IMR-90 (cell line): ENCODE measurements around the gene GARIN5A. TPM values are rescaled to one million over a fixed set of nuclear protein-coding genes. Genes with fewer than 3 reads are reported as not detected.

Source experiments
- ATAC-seq: fragments of 200-7000 bp; cut with Tn5 transposase; 2 replicates; pipeline ENCODE4 v1.9.1; 2020; ENCODE audit warnings: low read depth, mild to moderate bottlenecking, moderate library complexity
- BruUV-seq: library from RNA; stranded (reverse); fragments of 400-500 nt; replicated peaks from 2 replicates; lab custom pipeline; 2021; lab: Mats Ljungman, UMichigan
- CTCF ChIA-PET: fragments of 300-600 bp; formaldehyde crosslinking; extraction: SDS; loops from one replicate; lab custom pipeline; 2021; ENCODE audit warnings: antibody characterized with exemption; lab: Yijun Ruan, JAX
- POLR2A ChIA-PET: fragments of 300-600 bp; sonication (Branson Sonifier 250); formaldehyde crosslinking; loops from one replicate; lab custom pipeline; 2022; ENCODE audit warnings: antibody characterized with exemption; ENCODE audit not compliant: unreplicated experiment; lab: Charles Lee
- DNase-seq: peaks from one replicate; pipeline ENCODE4 v3.0.0; 2013
- H2AFZ ChIP-seq: replicated peaks from 2 replicates; pipeline ENCODE3; 2013; ENCODE audit warnings: low read length, mild to moderate bottlenecking; ENCODE audit not compliant: poor library complexity
- H2AK5ac ChIP-seq: 2 replicates; pipeline ENCODE4 v1.6.1; 2013; ENCODE audit warnings: low read depth, low read length, inconsistent platforms
- H2AK9ac ChIP-seq: replicated peaks from 2 replicates; pipeline ENCODE3; 2013; ENCODE audit warnings: mild to moderate bottlenecking, low read depth, low read length, moderate library complexity; ENCODE audit not compliant: poor library complexity
- H2BK120ac ChIP-seq: 2 replicates; pipeline ENCODE4 v1.6.1; 2013; ENCODE audit warnings: low read depth, low read length, inconsistent platforms
- H2BK15ac ChIP-seq: 3 replicates; pipeline ENCODE4 v1.6.1; 2013; ENCODE audit warnings: low read depth, low read length, inconsistent platforms
- H2BK20ac ChIP-seq: 2 replicates; pipeline ENCODE4 v1.6.1; 2013; ENCODE audit warnings: low read depth, mild to moderate bottlenecking, inconsistent platforms, low read length, moderate library complexity
- H2BK5ac ChIP-seq: 2 replicates; pipeline ENCODE4 v1.6.1; 2013; ENCODE audit warnings: mild to moderate bottlenecking, low read depth, low read length, inconsistent platforms; ENCODE audit not compliant: poor library complexity, severe bottlenecking
- H3K14ac ChIP-seq: replicated peaks from 2 replicates; pipeline ENCODE4 v1.6.1; 2013; ENCODE audit warnings: low read depth, low read length, inconsistent platforms
- H3K18ac ChIP-seq: 2 replicates; pipeline ENCODE4 v1.6.1; 2013; ENCODE audit warnings: low read depth, low read length, control low read depth
- H3K23ac ChIP-seq: 2 replicates; pipeline ENCODE4 v1.6.1; 2013; ENCODE audit warnings: low read depth, low read length, inconsistent platforms
- H3K27ac ChIP-seq: 2 replicates; pipeline ENCODE4 v1.5.1; 2013; ENCODE audit warnings: mild to moderate bottlenecking, control low read depth, low read length; ENCODE audit not compliant: insufficient read depth
- H3K27me3 ChIP-seq: 2 replicates; pipeline ENCODE4 v1.6.1; 2013; ENCODE audit warnings: low read length; ENCODE audit not compliant: control insufficient read depth, insufficient read depth
- H3K36me3 ChIP-seq: 2 replicates; pipeline ENCODE4 v1.6.1; 2013; ENCODE audit warnings: low read length, mixed read lengths; ENCODE audit not compliant: control insufficient read depth, insufficient read depth
- H3K4ac ChIP-seq: 2 replicates; pipeline ENCODE4 v1.6.1; 2013; ENCODE audit warnings: low read depth, low read length, inconsistent platforms
- H3K4me1 ChIP-seq: 2 replicates; pipeline ENCODE4 v1.6.1; 2013; ENCODE audit warnings: low read length, mixed read lengths; ENCODE audit not compliant: control insufficient read depth, insufficient read depth
- H3K4me2 ChIP-seq: 2 replicates; pipeline ENCODE4 v1.6.1; 2013; ENCODE audit warnings: low read depth, mild to moderate bottlenecking, control low read depth, low read length, moderate library complexity
- H3K4me3 ChIP-seq: 2 replicates; pipeline ENCODE4 v1.5.1; 2013; ENCODE audit warnings: low read depth, mild to moderate bottlenecking, control low read depth, low read length, moderate library complexity; ENCODE audit not compliant: insufficient read depth
- H3K56ac ChIP-seq: 2 replicates; pipeline ENCODE4 v1.6.1; 2013; ENCODE audit warnings: low read length, inconsistent platforms; ENCODE audit not compliant: insufficient read depth; ENCODE audit errors: extremely low read depth
- H3K79me1 ChIP-seq, 2 experiments: 2 replicates each; pipeline ENCODE4 v1.6.1; 2013; ENCODE audit warnings: low read length in 2 of 2, inconsistent platforms in 1 of 2, low read depth in 1 of 2
- H3K9ac ChIP-seq: 2 replicates; pipeline ENCODE4 v1.6.1; 2013; ENCODE audit warnings: low read depth, low read length, control low read depth
- H3K9me1 ChIP-seq: 2 replicates; pipeline ENCODE4 v1.6.1; 2013; ENCODE audit warnings: low read length, inconsistent platforms; ENCODE audit not compliant: insufficient read depth
- H3K9me3 ChIP-seq: 2 replicates; pipeline ENCODE4 v1.6.1; 2013; ENCODE audit warnings: low read length; ENCODE audit not compliant: control insufficient read depth, insufficient read depth
- H4K20me1 ChIP-seq: 2 replicates; pipeline ENCODE4 v1.6.1; 2013; ENCODE audit warnings: low read length, inconsistent platforms; ENCODE audit not compliant: insufficient read depth
- H4K5ac ChIP-seq: 2 replicates; pipeline ENCODE4 v1.6.1; 2013; ENCODE audit warnings: mild to moderate bottlenecking, low read depth, low read length, control low read depth
- H4K8ac ChIP-seq, 2 experiments: 2 replicates each; pipeline ENCODE4 v1.6.1; 2013; ENCODE audit warnings: low read depth in 2 of 2, low read length in 2 of 2, control low read depth in 1 of 2, inconsistent platforms in 1 of 2
- H4K91ac ChIP-seq: 2 replicates; pipeline ENCODE4 v1.6.1; 2013; ENCODE audit warnings: low read depth, low read length, inconsistent platforms; ENCODE audit not compliant: insufficient read depth
- CEBPB ChIP-seq: IDR thresholded peaks from 2 replicates; pipeline ENCODE4 v1.6.1; 2012; ENCODE audit warnings: low read depth, low read length, improper control_type of control experiment
- FOS ChIP-seq: fragments of 150-350 bp; IDR thresholded peaks from 2 replicates; pipeline ENCODE4 v1.6.1; 2016; ENCODE audit warnings: low read depth, low read length
- MAFK ChIP-seq: IDR thresholded peaks from 2 replicates; pipeline ENCODE4 v1.6.1; 2012; ENCODE audit warnings: low read depth, low read length, improper control_type of control experiment
- MAZ ChIP-seq: IDR thresholded peaks from 2 replicates; pipeline ENCODE4 v1.6.1; 2012; ENCODE audit warnings: low read depth, mild to moderate bottlenecking, low read length, improper control_type of control experiment, moderate library complexity, borderline replicate concordance
- MXI1 ChIP-seq: IDR thresholded peaks from 2 replicates; pipeline ENCODE4 v1.6.1; 2012; ENCODE audit warnings: low read depth, mild to moderate bottlenecking, low read length, moderate library complexity, borderline replicate concordance
- NFE2L2 ChIP-seq: fragments of 150-350 bp; IDR thresholded peaks from 2 replicates; pipeline ENCODE4 v1.6.1; 2016; ENCODE audit warnings: low read depth, mild to moderate bottlenecking, low read length
- POLR2A ChIP-seq: IDR thresholded peaks from 2 replicates; pipeline ENCODE4 v1.6.1; 2012; ENCODE audit warnings: mild to moderate bottlenecking, low read depth, low read length
- RAD21 ChIP-seq: IDR thresholded peaks from 2 replicates; pipeline ENCODE4 v1.6.1; 2012; ENCODE audit warnings: low read length, improper control_type of control experiment
- RCOR1 ChIP-seq: IDR thresholded peaks from 2 replicates; pipeline ENCODE4 v1.6.1; 2012; ENCODE audit warnings: mild to moderate bottlenecking, low read length, improper control_type of control experiment; ENCODE audit not compliant: insufficient replicate concordance
- SMC3 ChIP-seq: fragments of 150-350 bp; IDR thresholded peaks from 2 replicates; pipeline ENCODE4 v1.6.1; 2016; ENCODE audit warnings: low read depth, mild to moderate bottlenecking, antibody characterized with exemption, low read length, moderate library complexity
- WGBS, 2 experiments: methylation state at CpG; one replicate each; pipeline versions ENCODE4 v1.1.5 to v1.1.7; 2013; ENCODE audit warnings: missing lambda C conversion rate in 2 of 2; ENCODE audit not compliant: insufficient read length in 1 of 2; ENCODE audit errors: extremely low coverage in 2 of 2; 5-methylcytosine and 5-hydroxymethylcytosine counted together
- dilution Hi-C: fragments of 300-500 bp; cut with HindIII; formaldehyde crosslinking; loops from one replicate; pipeline ENCODE4 v1.14.3; 2018; ENCODE audit warnings: low sequenced_read_pairs; ENCODE audit not compliant: unreplicated experiment
- in situ Hi-C: fragments of 300-500 bp; cut with MboI; formaldehyde crosslinking; loops from 3 replicates; pipeline ENCODE4 v1.14.3; 2019; ENCODE audit warnings: low sequenced_read_pairs, inconsistent platforms, mixed read lengths
- intact Hi-C: fragments of 100-400 bp; cut with micrococcal nuclease; formaldehyde crosslinking; loops from 2 replicates; pipeline ENCODE4 v1.10.0; 2022
- polyA plus RNA-seq, 3 experiments: library from polyadenylated mRNA; depleted of rRNA; stranded (reverse); fragments of >200 nt; gene quantifications; 2 replicates each; pipeline ENCODE4 v1.2.3, GENCODE V29; 2012; ENCODE audit warnings: low replicate concordance in 1 of 3
- total RNA-seq: library from RNA; depleted of rRNA; stranded (reverse); fragments of >200 nt; gene quantifications from 2 replicates; pipeline ENCODE4 v1.2.3, GENCODE V29; 2012
- TF ChIP-seq, protein P1 (sequence below): conservative IDR thresholded peaks from 2 replicates; pipeline ENCODE4 v1.5.1; 2012; ENCODE audit warnings: mild to moderate bottlenecking, low read depth, low read length, improper control_type of control experiment

Gene GARIN5A
- total and polyA plus RNA-seq, 2 of the 4 experiments (the other 2 are of a cell fraction): 0.53 TPM; not detected in 1

DNA sequence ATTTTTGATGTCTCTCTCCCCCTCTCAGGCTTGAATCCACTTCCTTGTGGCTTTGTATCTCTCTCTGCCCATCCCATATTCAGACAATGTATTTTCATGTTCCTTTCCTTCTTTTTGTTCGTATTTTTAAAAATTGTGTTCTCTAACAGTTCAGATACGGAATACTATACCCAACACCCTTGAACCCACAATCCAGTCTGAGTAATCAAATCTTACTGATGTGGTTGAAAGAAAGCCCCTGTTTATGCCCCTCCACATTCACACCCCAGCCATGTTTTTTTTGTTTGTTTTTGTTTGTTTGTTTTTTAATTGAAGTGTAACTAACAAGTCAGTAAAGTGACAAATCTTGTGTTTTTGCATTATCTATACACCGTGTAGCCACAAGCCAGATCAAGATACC lies 56.5 kb downstream of the GARIN5A start:
- Histone ChIP-seq H2AK5ac (no peak overlapping the region), H3K56ac (no peak overlapping the region), H3K9ac (no peak overlapping the region), H3K4ac (no peak overlapping the region), H2BK120ac (no peak overlapping the region), H2AK9ac (no peak overlapping the region), H3K4me2 (no peak overlapping the region), H3K79me1 (no peaks in the 10 kb centered on the region), H2BK5ac (no peak overlapping the region), H2BK15ac (no peak overlapping the region), H3K9me3 (no peaks in the 10 kb centered on the region), H3K27me3 (peaks cover 21% of the 10 kb centered on the region), H3K4me3 (no peak overlapping the region), H4K5ac (no peak overlapping the region), H4K91ac (no peak overlapping the region), H3K27ac (no peak overlapping the region), H3K14ac (no peak overlapping the region), H3K23ac (no peak overlapping the region), H3K4me1 (no peaks in the 10 kb centered on the region), H3K36me3 (no peaks in the 10 kb centered on the region), H2AFZ (no peak overlapping the region), H2BK20ac (no peak overlapping the region), H3K9me1 (no peaks in the 10 kb centered on the region), H3K18ac (no peak overlapping the region), H4K20me1 (no peaks in the 10 kb centered on the region), H4K8ac (no peak overlapping the region)
- no peak for ATAC-seq
- ChIA-PET CTCF (no interaction called here), POLR2A (no interaction called here)
- intact Hi-C loops (no loop called here), in situ Hi-C loops (no loop called here), dilution Hi-C loops (no loop called here)
- TF ChIP-seq MXI1 (no peak), RAD21 (no peak), SMC3 (no peak), RCOR1 (no peak), MAFK (no peak), FOS (no peak), CEBPB (no peak), POLR2A (no peak), MAZ (no peak), NFE2L2 (no peak)
- TF ChIP-seq, protein P1, sequence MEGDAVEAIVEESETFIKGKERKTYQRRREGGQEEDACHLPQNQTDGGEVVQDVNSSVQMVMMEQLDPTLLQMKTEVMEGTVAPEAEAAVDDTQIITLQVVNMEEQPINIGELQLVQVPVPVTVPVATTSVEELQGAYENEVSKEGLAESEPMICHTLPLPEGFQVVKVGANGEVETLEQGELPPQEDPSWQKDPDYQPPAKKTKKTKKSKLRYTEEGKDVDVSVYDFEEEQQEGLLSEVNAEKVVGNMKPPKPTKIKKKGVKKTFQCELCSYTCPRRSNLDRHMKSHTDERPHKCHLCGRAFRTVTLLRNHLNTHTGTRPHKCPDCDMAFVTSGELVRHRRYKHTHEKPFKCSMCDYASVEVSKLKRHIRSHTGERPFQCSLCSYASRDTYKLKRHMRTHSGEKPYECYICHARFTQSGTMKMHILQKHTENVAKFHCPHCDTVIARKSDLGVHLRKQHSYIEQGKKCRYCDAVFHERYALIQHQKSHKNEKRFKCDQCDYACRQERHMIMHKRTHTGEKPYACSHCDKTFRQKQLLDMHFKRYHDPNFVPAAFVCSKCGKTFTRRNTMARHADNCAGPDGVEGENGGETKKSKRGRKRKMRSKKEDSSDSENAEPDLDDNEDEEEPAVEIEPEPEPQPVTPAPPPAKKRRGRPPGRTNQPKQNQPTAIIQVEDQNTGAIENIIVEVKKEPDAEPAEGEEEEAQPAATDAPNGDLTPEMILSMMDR: no peak
- DNase-seq: no peak
- no CpG with 5 or more reads among the region's 3 CpGs for WGBS, 2 experiments
- BruUV-seq: no TSS peak
